GM18505 (cell line): ENCODE results near the gene RHBDD1.
A peak's percentile ranks its signal among the peaks of the same experiment; 100 is the strongest.

Source experiments
- ATAC-seq: cut with Tn5 transposase; IDR thresholded peaks from one replicate; pipeline ENCODE4 v1.9.1; 2021; ENCODE audit not compliant: unreplicated experiment
- POLR2A ChIP-seq: IDR thresholded peaks from 4 replicates; pipeline ENCODE4 v1.6.1; 2011; ENCODE audit warnings: borderline replicate concordance; ENCODE audit not compliant: insufficient read depth, insufficient read length; ENCODE audit errors: extremely low read depth

The RHBDD1 gene

GRCh38 chr2:226916669-226917068, 80.8 kb downstream of the RHBDD1 start:
- peak; percentile 74 for ATAC-seq

DNA sequence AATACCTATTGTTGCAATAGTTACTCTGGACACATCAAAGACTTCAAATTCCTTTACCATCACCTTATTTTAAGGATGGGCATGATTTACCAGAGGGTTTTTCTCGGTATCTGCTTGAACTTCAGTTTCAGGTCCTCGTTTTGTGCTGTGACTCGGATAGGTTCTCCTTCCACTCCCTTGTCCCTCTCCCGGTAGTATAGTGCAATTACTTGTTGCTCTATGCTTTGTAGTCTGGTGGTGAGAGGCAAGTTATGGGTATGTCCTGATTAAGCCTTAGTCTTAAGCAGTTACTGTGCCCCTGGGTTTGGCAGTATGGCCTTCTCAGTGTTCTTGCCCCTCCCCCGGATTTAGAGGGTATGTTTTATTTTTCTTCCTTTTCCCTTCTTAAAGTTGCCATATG, 96.6 kb downstream of the RHBDD1 start:
- no peak for TF ChIP-seq POLR2A
- no peak for ATAC-seq

More at GRCh38 chr2:226916669-226917068, 80.8 kb downstream of the RHBDD1 start:
- TF ChIP-seq POLR2A = no peak

GRCh38 chr2:226934546-226935201, 98.8 kb downstream of the RHBDD1 start:
- no peak for TF ChIP-seq POLR2A
- ATAC-seq = no peak

DNA sequence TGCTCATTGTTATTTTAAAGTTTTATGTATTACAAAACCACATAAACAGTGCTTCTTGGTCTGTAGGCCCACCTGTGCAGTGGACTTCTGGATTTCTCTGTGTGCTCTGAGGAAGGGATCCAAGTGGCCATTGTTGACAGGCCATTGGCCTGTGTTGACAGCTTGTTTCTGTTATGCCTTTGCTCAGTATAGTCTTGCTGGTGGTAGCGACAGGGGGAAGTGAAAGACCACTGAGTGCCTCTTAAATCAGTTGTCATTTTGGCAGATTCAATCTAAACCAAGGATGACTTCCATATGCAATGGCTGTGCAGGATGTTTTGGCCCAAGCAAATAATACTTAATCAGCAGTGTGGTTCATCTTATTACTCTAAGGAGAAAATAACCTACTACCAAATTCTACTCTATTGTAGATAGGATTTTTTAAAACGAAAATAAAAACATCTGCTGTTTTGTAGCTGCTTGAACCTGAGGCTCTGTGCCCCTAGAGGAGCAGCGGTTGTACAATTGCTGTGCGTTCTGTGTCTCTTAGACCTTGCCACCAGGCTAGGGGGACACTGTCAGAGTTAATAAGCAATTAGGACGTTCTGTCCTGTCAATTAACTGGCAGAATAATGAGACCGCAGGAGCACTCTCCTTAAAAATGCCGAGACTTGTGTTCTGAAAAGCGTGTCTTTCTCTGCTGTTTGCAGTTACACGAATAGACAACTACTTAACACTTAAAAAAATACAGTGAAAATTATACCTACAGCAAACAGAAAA, 108.2 kb downstream of the RHBDD1 start:
- no peak for TF ChIP-seq POLR2A

GRCh38 chr2:226953206-226953605, 117.4 kb downstream of the RHBDD1 start:
- ATAC-seq = no peak
- TF ChIP-seq POLR2A = no peak

More for the DNA sequence above, 108.2 kb downstream of the RHBDD1 start:
- peak; percentile 77 for ATAC-seq

- no peak for ATAC-seq
- TF ChIP-seq POLR2A = no peak
These were observed 118.0 kb downstream of the RHBDD1 start for GRCh38 chr2:226953826-226954225.

- no peak for TF ChIP-seq POLR2A
- ATAC-seq = no peak
These were observed 120.8 kb downstream of the RHBDD1 start for GRCh38 chr2:226956659-226957058.

DNA sequence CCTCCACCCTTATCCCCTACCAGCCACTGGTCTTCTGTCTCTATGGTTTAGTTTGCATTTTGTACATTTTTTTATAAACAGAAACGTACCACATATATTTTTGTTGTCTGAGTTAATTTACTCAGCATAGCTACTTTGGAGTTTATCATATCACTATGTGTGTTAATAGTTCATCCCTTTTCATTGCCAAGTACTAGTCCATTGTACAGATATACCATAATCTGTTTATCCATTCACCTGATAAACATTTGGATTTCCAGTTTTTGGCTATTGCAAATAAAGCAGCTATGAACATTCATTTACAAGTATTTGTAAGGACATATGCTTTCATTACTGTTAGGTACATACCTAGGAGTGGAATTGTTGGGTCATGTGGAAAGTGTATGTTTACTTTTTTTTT, 123.6 kb downstream of the RHBDD1 start:
- no peak for ATAC-seq
- TF ChIP-seq POLR2A = no peak

- ATAC-seq = no peak
- TF ChIP-seq POLR2A = no peak
These were observed 126.4 kb downstream of the RHBDD1 start for GRCh38 chr2:226962176-226962773.

- TF ChIP-seq POLR2A = no peak
- no peak for ATAC-seq
These were observed 127.7 kb downstream of the RHBDD1 start for GRCh38 chr2:226963528-226963927.

DNA sequence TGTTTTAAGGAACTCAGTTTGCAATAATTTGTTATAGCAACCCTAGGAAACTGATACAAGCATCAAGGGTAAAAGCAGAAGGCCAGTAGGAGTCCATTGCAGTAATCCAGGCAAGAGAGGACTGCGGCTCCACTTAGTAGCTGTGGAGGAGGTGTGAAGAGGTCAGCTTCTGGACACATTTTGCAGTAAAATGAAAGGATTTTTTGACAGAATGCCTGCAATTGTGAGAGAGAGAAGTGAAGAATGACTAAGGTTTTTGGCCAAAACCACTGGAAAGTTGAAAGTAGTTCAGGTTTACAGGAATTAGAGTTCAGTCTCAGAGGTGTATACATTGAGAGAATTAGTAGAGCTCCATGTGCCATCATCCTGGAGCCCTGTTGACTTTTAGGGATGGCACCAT, 129.5 kb downstream of the RHBDD1 start:
- no peak for ATAC-seq
- no peak for TF ChIP-seq POLR2A

DNA sequence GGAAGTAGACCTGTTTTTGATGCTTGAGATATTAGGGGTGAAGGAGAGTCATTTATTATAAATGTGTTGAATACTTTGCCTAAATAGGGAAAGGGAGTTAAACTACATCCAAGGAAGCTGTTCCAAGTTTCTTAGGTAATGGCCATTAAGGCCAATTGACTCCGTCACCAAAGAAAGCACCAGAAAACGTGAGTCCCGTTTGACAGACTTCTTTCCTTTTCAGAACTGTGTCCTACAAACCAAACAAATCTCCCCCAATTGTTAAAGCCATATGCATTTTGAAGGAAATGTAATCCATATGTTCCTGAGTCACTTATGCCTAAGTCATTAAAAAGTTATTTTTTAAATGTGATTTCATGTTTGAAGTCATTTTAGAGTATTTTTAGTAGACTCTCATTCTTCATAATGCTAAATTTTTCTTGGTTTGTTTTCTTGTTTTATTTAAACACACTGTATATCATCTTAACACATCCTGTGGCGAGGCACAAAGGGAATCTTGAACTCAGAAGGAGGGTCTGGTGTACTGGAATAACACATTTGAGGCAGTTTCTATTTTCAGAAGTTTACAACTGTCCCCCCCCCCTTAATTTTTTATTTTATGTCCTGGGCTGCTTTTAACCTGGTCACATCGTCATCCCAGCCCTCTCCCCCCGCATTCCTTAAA, 133.7 kb downstream of the RHBDD1 start:
- no peak for TF ChIP-seq POLR2A
- ATAC-seq = no peak

- no peak for TF ChIP-seq POLR2A
- peak; percentile 68 for ATAC-seq
These were observed 134.5 kb downstream of the RHBDD1 start for GRCh38 chr2:226970362-226970761.
